Gastrocnemius medialis (tissue), 4 donors: ENCODE measurements around the gene NOX5.

Experiments
- CTCF ChIP-seq, 5 experiments: fragments of 450-650 bp in 3 of 5; fragments of 200-600 bp in 2 of 5; sonication (generic) in 2 of 5; IDR thresholded peaks in 4 of 5; conservative IDR thresholded peaks in 1 of 5; 1 replicate in 4 of 5; 2 replicates in 1 of 5; pipeline ENCODE4 v1.5.1; 2016 to 2019; ENCODE audit warnings: antibody characterized with exemption in 5 of 5, mild to moderate bottlenecking in 3 of 5, moderate library complexity in 3 of 5
- POLR2A ChIP-seq, 2 donors: fragments of 450-650 bp; IDR thresholded peaks; one replicate each; pipeline ENCODE4 v1.6.1; 2017; ENCODE audit warnings: antibody characterized with exemption in 2 of 2, mild to moderate bottlenecking in 2 of 2, moderate library complexity in 2 of 2

GRCh38 chr15:69031013-69032001 lies 16.8 kb downstream of the NOX5 start:
- TF ChIP-seq CTCF (IDR thresholded peaks at IDR 0.05 in 4 of 5, conservative IDR thresholded peaks at IDR 0.05 in 1 of 5) (peak in 3 of 5 experiments; percentile 24 to 42 (median 42)), POLR2A (IDR thresholded peaks at IDR 0.05) (no peak)
